HUES6 (cell line): ENCODE results near the gene GATAD2B.

ENCODE experiments used
- H3K27ac ChIP-seq: 2 replicates; pipeline ENCODE4 v1.7.0; 2013; ENCODE audit warnings: low read depth, mild to moderate bottlenecking, low read length, inconsistent platforms
- H3K27me3 ChIP-seq: 2 replicates; pipeline ENCODE4 v1.6.1; 2013; ENCODE audit warnings: low read length; ENCODE audit not compliant: control insufficient read depth, insufficient read depth
- H3K36me3 ChIP-seq: 2 replicates; pipeline ENCODE4 v1.6.1; 2013; ENCODE audit warnings: low read length; ENCODE audit not compliant: control insufficient read depth, insufficient read depth
- H3K4me1 ChIP-seq: 2 replicates; pipeline ENCODE4 v1.6.1; 2013; ENCODE audit warnings: low read length; ENCODE audit not compliant: control insufficient read depth, insufficient read depth
- H3K4me3 ChIP-seq: 2 replicates; pipeline ENCODE4 v1.5.1; 2013; ENCODE audit warnings: low read depth, low read length
- H3K9ac ChIP-seq: one replicate; pipeline ENCODE4 v1.6.1; 2013; ENCODE audit warnings: mild to moderate bottlenecking, low read length
- H3K9me3 ChIP-seq: 2 replicates; pipeline ENCODE4 v1.6.1; 2013; ENCODE audit warnings: low read depth, low read length; ENCODE audit not compliant: control insufficient read depth, insufficient read depth

GATAD2B gene

DNA sequence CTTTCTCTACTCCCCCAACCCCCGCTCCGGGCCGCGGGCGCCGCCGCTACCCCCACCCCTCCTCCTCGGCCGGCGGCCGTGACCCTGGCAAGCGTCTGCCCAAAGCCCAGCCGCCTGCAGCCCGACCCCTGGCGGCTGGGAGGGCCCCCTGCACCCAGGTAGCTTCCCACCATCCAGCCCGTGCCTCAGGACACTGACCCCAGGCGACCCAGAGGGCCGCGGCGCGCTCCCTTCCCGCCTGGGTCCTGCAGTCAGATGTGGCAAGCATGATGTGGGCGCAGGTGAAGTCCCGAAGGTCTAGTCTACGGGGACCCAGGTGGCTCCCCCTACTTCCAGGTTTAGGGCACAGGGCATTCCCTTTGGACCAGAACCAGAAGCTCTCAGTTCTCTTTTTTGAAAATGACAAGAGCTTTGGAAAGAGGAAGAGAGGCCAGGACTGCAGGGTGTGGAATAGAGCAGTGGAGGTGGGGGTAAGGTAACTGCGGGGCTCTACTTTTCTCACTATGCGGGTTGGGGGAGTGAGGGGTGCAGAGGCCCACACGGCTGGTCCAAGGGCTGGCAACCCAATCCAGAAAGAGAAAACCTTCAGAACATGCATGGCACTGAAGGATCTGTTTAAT, 24.0 kb upstream of the GATAD2B start, which contains the start of gene DENND4B:
TSS of gene DENND4B (minus strand) at position 97 of the 620 bp plus-strand sequence. CDS start 2,344 bp downstream, outside the sequence.
- Histone ChIP-seq H3K9ac (peak within 1 kb of the TSS; percentile 83), H3K4me1 (0 out of 2 replicates have a peak, but pooled peaks cover 9% of the 10 kb centered on the region), H3K27me3 (no peaks in the 10 kb centered on the region), H3K4me3 (peak within 1 kb of the TSS; percentile 77), H3K9me3 (no peaks in the 10 kb centered on the region), H3K36me3 (peaks cover 64% of the 10 kb centered on the region), H3K27ac (peak within 1 kb of the TSS; percentile 34; the same call in 1 of the 2 replicates)

DNA sequence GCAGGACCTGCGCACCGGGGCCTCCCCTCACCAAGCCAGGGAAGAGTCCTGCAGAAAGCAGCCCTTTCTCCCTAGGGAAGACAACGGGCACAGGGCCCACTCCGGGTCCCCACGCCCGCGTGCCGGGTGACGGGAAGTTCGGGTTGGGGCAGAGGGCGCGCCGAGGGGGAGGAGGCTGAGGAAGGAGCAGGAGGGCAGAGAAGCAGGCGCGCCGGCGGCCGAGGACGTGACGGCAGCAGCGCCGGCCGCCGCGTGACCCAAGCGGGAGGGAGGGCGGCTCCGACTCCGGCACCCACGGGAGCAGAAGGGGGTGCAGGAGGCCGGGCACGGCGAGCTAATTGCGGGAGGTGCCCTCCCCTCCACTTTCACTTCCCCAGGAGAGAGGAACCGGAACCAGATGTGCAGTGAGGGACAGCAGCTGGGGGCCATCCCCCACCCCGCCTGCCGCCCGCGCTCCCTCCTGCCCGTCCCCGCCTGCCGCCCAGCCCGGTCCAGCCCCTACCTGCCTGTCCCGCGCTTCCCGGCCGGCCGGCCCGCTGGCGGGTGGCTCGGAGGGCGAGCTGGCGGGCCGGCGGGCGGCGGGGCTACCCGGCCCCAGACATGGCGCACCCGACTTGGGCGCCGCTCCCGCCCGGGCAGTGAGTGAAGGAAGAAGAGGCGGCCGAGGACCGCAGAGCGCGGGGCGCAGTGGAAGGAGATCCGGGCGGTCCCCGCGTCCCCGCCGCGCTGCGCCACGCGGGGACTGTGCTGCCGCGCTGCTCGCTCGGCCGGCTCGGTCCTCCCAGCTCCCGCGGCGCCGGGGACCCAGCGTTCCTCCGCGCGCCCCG, 23.2 kb upstream of the GATAD2B start:
- Histone ChIP-seq H3K9ac (peak overlapping the region; percentile 83), H3K36me3 (peaks cover 64% of the 10 kb centered on the region), H3K4me3 (peak overlapping the region; percentile 77), H3K27ac (peak overlapping the region; percentile 34; the same call in 1 of the 2 replicates), H3K27me3 (no peaks in the 10 kb centered on the region), H3K4me1 (0 out of 2 replicates have a peak, but pooled peaks cover 9% of the 10 kb centered on the region), H3K9me3 (no peaks in the 10 kb centered on the region)

DNA sequence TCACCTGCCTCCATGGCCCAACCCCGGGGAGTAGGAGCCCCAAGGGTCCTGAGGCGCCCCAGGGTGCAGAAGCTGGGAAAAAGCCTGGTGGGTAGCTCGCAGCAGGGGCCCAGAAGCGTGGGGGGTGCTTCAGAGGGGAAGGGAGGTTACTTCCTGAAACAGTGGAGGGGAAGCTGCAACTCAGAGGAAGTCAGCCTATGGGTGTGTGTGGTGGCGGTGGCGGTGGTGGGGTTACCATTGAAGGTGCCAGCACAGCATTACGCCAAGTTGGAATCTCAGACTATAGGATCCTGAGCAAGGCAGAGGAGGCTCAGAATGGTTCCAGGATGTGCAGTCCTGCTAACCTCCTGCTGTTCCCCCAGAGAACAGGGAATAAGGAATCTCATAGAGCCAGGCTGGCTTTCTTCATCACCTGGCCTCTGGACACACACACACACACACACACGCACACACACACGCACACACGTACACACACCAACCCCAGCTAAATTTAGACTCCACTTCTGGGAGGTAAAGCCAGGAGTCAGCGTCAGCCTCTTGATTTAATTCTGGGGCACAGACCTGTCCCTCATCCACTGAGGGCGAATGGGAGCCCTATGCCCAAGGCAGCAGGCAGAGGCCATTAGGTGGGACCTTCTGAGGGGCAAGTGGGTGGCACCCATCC, 22.5 kb upstream of the GATAD2B start:
- Histone ChIP-seq H3K4me1 (0 out of 2 replicates have a peak, but pooled peaks cover 9% of the 10 kb centered on the region), H3K27me3 (no peaks in the 10 kb centered on the region), H3K27ac (peak overlapping the region; percentile 34; the same call in 1 of the 2 replicates), H3K9ac (peak overlapping the region; percentile 83), H3K36me3 (peaks cover 64% of the 10 kb centered on the region), H3K4me3 (peak overlapping the region; percentile 77), H3K9me3 (no peaks in the 10 kb centered on the region)

DNA sequence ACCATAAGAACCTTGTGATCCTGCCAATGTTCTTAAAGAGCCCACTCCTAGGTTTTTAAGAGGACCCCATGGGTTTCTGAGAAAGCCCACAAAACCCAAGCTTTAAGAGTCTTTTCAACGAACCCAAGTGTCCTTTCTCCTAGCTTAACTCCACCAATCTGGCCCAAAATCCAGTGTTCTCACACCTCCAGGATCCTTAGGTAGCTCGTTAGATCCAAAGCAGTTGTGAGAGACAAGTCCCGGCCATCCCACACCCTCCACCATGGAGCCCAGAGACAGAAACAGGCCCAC, 22.0 kb upstream of the GATAD2B start:
- 0 out of 2 replicates have a peak, but pooled peaks cover 9% of the 10 kb centered on the region for H3K4me1 ChIP-seq
- no peaks in the 10 kb centered on the region for H3K9me3 ChIP-seq
- no peaks in the 10 kb centered on the region for H3K27me3 ChIP-seq
- no peak overlapping the region for H3K27ac ChIP-seq
- H3K9ac ChIP-seq = no peak overlapping the region
- peak overlapping the region; percentile 77 for H3K4me3 ChIP-seq
- H3K36me3 ChIP-seq = peaks cover 64% of the 10 kb centered on the region

DNA sequence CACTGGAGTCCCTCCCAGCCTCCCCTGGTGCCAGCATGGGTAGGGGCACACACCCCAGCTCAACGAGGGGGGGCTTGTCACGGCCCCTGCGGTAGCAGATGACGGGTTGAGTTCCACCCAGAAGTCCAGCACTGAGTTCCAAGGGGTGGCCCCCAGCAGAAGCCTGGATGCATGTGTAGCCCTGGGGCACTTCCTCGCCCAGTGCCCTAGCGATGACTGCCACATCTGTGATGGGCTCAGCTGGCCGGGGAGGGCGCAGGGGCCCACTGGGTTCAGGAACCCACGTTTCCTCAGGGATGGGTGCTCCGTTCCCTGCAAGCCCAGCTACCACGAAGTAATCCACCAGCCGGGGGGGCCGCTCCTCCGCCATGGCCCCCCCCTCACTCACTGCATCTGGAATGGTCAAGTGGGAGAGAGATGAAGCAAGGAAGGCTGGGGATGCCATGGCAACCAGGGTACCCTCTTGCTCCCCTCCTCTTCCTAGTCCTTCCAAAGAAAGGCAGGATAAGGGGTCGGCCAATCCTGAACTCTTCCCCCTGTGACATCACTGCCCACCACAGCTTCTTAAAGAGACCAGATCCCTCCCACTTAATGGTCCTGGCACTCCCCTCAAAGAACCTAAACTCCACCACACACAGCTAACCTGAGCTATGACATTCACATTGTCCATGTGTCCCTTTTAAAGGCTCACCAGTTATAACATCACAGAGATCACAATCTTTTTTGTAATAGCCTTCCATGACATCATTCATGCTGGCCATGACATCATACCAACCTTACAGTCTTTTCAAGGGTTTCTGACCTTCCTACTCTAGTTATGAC, 21.4 kb upstream of the GATAD2B start:
- no peak overlapping the region for H3K27ac ChIP-seq
- no peak overlapping the region for H3K9ac ChIP-seq
- H3K27me3 ChIP-seq = no peaks in the 10 kb centered on the region
- H3K9me3 ChIP-seq = no peaks in the 10 kb centered on the region
- no peak overlapping the region for H3K4me3 ChIP-seq
- peaks cover 65% of the 10 kb centered on the region for H3K36me3 ChIP-seq
- H3K4me1 ChIP-seq = 0 out of 2 replicates have a peak, but pooled peaks cover 9% of the 10 kb centered on the region

DNA sequence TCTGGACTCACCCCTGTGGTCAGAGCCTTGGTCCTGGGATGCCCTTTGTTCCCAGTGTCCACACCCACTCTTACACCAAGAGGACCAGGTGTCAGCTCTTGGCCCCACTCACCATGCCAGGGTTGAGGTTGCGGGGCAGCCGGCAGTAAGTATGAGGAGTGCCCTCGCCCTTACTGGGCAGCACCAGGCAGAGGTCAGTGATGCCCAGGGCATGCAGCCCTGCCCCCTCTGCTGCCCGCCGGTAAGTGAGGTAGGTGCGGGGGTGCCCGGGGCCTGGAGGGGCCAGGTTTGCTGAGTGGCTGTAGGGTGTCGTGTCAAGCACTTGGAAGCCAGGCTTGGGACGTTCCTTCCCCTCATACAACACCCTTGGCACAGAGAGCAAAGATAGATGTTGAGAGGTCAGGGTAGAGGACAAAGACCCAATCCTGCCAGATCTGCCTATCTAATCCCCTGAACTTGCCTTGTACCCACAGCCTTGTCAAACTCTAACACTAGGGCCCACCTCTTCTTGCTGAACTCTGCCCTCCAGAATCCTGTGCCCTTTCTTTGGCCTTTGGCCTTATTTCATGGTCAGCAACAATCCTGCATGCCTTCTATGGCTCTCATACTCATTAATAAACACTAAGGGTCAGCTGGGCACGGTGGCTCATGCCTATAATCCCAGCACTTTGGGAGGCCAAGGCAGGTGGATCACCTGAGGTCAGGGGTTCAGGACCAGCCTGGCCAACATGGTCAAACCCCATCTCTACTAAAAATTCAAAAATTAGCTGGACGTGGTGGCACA, 20.2 kb upstream of the GATAD2B start:
- H3K27me3 ChIP-seq = no peaks in the 10 kb centered on the region
- no peak overlapping the region for H3K4me3 ChIP-seq
- no peak overlapping the region for H3K9ac ChIP-seq
- no peaks in the 10 kb centered on the region for H3K9me3 ChIP-seq
- H3K36me3 ChIP-seq = peaks cover 59% of the 10 kb centered on the region
- H3K4me1 ChIP-seq = 0 out of 2 replicates have a peak, but pooled peaks cover 9% of the 10 kb centered on the region
- H3K27ac ChIP-seq = no peak overlapping the region

DNA sequence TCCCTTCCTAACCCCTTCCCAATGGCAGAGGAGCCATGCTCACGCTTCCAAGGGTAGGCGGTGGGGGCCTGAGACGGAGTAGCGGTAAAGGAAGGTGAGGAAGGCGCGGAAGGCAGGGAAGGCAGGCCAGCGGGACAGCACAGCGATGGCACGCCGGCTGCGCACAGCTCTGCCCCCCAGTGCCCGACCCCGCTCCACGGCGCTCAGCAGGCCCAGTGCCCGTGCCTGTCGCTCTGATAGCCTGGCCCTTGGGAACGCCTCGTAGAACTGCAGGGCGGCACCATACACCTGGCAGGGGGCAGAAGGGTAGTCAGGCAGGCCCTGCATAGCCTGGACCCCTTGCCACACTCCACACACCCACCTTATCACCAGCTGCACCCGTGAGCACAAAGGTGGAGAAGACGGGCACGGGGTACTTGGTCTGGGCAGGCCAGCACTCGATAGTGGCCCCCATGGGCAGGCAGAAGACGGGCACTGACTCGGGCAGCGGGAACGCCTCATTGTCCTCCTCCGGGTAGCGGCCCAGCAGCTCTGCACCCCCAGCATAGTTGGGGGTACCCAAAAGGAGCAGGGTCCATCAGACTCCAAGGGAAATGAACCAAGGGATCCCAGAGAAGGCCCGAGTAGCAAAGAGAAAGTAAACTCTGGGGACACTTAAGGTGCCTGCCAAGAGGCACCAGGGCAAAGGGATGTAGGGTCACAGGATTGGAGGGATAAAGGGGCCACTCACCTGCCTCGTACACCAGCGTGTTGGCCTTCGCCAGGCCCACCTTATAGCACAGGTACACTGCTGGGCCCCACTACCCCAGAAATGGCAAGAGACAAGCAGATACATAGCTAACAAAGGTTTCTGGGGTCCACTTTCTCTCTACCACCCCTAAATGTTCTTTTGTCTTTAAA, 19.3 kb upstream of the GATAD2B start:
- no peak overlapping the region for H3K4me3 ChIP-seq
- H3K27ac ChIP-seq = no peak overlapping the region
- no peaks in the 10 kb centered on the region for H3K9me3 ChIP-seq
- no peaks in the 10 kb centered on the region for H3K27me3 ChIP-seq
- H3K36me3 ChIP-seq = peaks cover 62% of the 10 kb centered on the region
- H3K9ac ChIP-seq = no peak overlapping the region
- H3K4me1 ChIP-seq = 0 out of 2 replicates have a peak, but pooled peaks cover 9% of the 10 kb centered on the region

DNA sequence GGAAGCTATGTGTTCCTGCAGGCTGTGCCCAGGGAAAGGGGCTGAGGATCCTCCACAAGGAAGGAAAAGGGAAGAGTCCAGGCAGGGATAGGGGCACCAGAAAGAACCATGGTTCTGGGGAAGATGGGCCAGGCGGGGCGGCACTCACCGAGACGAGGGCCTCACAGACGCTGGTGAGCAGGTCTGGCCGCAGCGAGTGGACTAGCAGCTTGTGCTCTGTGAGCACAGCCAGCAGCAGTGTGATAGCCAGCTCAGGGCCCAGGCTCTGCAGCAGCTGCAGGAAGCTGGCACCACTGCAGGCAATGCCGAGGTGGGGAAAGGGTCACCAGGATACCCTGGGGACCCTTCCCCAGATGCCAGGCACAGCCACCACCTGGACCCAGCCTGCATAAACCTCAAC, 18.0 kb upstream of the GATAD2B start:
- Histone ChIP-seq H3K9ac (no peak overlapping the region), H3K36me3 (peaks cover 75% of the 10 kb centered on the region), H3K27me3 (no peaks in the 10 kb centered on the region), H3K27ac (no peak overlapping the region), H3K4me1 (0 out of 2 replicates have a peak, but pooled peaks cover 9% of the 10 kb centered on the region), H3K9me3 (no peaks in the 10 kb centered on the region), H3K4me3 (no peak overlapping the region)

DNA sequence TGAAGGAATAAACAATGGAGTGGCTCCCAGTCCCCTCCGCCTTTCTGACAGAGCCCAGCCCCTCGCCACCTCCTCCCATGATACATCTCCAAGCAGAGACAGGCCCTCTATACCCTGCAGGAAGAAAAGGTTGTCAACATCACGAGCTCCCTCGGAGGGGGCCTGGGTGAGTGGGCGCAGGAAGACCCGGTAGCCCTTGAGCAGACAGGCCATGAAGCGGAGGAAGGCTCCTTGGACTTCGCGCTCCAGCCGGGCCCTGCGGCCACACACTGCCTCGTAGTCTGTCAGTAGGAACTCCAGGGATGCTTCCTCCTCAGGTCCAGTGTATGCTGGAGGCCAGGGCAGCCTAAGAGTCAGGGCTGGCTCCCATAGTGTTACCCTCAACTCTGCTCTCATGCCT, 16.7 kb upstream of the GATAD2B start:
- Histone ChIP-seq H3K27ac (no peak overlapping the region), H3K4me1 (no peaks in the 10 kb centered on the region), H3K9ac (no peak overlapping the region), H3K27me3 (no peaks in the 10 kb centered on the region), H3K4me3 (no peak overlapping the region), H3K9me3 (no peaks in the 10 kb centered on the region), H3K36me3 (peaks cover 86% of the 10 kb centered on the region)
